ENCODE data around the gene ORC2. TPM values are rescaled to one million over a fixed set of nuclear protein-coding genes. Genes with fewer than 3 reads are reported as not detected.

Gene ORC2
- total and polyA plus RNA-seq, 10 of the 15 experiments (the other 5 are each of a cell fraction or from before 2014, with no cell fraction given): 6.1 to 36.9 (median 17.6) TPM

DNA sequence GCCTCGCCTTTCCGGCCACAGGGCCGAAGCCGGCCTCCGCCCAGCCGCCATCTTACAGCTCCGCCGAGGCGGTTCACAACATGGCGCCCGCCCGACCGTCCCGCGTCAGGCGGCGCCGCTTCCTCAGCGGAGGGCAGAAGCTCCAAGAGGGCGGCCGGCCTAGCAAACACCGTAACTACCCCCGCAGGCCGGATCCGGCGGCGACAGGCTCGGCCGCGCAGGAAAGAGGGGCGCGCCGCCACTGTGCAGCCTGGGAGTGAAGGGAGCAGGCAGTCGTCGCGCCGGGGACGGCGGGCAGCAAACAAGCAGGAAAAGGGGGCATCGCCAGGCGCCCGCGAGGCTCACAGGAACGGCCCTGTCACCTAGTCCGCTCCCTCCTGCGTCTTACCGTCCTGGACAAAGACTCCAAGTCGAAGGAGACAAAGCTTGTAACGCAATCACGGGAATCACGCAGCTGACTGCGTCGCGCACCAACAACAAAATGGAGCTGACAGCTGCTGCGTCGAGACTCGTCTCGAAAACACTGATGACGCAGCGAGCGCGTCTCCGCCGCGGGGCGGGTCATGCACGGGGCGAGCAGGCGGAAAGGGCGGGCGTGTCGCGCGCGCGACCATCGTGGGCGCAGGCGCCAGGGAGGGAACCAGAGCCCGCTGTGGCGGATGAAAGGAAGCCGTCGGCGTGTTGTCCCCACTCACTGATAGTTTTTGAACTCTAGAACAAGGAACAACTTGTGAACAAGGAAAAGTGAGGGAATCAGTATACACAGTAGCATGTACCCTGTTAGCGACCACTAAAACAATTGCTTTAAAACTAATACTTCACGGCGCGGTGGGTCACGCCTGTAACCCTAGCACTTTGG lies 99.1 kb downstream of the ORC2 start, which contains the start of gene CLK1 (continued):
- TF ChIP-seq, protein P1, sequence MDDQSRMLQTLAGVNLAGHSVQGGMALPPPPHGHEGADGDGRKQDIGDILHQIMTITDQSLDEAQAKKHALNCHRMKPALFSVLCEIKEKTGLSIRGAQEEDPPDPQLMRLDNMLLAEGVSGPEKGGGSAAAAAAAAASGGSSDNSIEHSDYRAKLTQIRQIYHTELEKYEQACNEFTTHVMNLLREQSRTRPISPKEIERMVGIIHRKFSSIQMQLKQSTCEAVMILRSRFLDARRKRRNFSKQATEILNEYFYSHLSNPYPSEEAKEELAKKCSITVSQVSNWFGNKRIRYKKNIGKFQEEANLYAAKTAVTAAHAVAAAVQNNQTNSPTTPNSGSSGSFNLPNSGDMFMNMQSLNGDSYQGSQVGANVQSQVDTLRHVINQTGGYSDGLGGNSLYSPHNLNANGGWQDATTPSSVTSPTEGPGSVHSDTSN (IDR thresholded peaks at IDR 0.05; ENCODE audit: insufficient replicate concordance, low read depth, low read length): peak; percentile 50
- TF ChIP-seq, protein P2, sequence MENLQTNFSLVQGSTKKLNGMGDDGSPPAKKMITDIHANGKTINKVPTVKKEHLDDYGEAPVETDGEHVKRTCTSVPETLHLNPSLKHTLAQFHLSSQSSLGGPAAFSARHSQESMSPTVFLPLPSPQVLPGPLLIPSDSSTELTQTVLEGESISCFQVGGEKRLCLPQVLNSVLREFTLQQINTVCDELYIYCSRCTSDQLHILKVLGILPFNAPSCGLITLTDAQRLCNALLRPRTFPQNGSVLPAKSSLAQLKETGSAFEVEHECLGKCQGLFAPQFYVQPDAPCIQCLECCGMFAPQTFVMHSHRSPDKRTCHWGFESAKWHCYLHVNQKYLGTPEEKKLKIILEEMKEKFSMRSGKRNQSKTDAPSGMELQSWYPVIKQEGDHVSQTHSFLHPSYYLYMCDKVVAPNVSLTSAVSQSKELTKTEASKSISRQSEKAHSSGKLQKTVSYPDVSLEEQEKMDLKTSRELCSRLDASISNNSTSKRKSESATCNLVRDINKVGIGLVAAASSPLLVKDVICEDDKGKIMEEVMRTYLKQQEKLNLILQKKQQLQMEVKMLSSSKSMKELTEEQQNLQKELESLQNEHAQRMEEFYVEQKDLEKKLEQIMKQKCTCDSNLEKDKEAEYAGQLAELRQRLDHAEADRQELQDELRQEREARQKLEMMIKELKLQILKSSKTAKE (IDR thresholded peaks at IDR 0.05; ENCODE audit: low read depth, poor library complexity, severe bottlenecking): no peak
- TF ChIP-seq TAF1 (IDR thresholded peaks at IDR 0.05; ENCODE audit: borderline replicate concordance, low read depth, low read length) (peak; percentile 94), CEBPB (IDR thresholded peaks at IDR 0.05; ENCODE audit: borderline replicate concordance in 1 of 2, low read depth in 2 of 2, low read length in 2 of 2) (no peak; a peak in 1 of 4 replicates), ESRRA (IDR thresholded peaks at IDR 0.05; ENCODE audit: low read length) (0 out of 2 replicates have a peak, but pooled peaks have one; percentile 72), YBX1 (IDR thresholded peaks at IDR 0.05) (no peak), MXI1 (IDR thresholded peaks at IDR 0.05; ENCODE audit: low read depth, low read length) (0 out of 2 replicates have a peak, but pooled peaks have one; percentile 26), POLR2AphosphoS5 (IDR thresholded peaks at IDR 0.05; ENCODE audit: low read length) (peak; percentile 99), ZNF217 (IDR thresholded peaks at IDR 0.05) (no peak), CHD2 (IDR thresholded peaks at IDR 0.05; ENCODE audit: borderline replicate concordance, low read depth, low read length) (no peak), HCFC1 (IDR thresholded peaks at IDR 0.05; ENCODE audit: low read length) (peak; percentile 38), NR2F1 (conservative IDR thresholded peaks at IDR 0.05) (0 out of 2 replicates have a peak, but pooled peaks have one; percentile 41), STAT1 (conservative IDR thresholded peaks at IDR 0.05) (0 out of 2 replicates have a peak, but pooled peaks have one; percentile 63), SMC3 (IDR thresholded peaks at IDR 0.05; ENCODE audit: borderline replicate concordance, low read length) (no peak), SUPT20H (IDR thresholded peaks at IDR 0.05; ENCODE audit: borderline replicate concordance, control insufficient read depth, low read depth, low read length) (no peak), ZNF24 (IDR thresholded peaks at IDR 0.05) (no peak)
- TF ChIP-seq, protein P3, sequence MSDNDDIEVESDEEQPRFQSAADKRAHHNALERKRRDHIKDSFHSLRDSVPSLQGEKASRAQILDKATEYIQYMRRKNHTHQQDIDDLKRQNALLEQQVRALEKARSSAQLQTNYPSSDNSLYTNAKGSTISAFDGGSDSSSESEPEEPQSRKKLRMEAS (IDR thresholded peaks at IDR 0.05; ENCODE audit: low read depth, low read length): peak; percentile 63
- TF ChIP-seq, protein P4, sequence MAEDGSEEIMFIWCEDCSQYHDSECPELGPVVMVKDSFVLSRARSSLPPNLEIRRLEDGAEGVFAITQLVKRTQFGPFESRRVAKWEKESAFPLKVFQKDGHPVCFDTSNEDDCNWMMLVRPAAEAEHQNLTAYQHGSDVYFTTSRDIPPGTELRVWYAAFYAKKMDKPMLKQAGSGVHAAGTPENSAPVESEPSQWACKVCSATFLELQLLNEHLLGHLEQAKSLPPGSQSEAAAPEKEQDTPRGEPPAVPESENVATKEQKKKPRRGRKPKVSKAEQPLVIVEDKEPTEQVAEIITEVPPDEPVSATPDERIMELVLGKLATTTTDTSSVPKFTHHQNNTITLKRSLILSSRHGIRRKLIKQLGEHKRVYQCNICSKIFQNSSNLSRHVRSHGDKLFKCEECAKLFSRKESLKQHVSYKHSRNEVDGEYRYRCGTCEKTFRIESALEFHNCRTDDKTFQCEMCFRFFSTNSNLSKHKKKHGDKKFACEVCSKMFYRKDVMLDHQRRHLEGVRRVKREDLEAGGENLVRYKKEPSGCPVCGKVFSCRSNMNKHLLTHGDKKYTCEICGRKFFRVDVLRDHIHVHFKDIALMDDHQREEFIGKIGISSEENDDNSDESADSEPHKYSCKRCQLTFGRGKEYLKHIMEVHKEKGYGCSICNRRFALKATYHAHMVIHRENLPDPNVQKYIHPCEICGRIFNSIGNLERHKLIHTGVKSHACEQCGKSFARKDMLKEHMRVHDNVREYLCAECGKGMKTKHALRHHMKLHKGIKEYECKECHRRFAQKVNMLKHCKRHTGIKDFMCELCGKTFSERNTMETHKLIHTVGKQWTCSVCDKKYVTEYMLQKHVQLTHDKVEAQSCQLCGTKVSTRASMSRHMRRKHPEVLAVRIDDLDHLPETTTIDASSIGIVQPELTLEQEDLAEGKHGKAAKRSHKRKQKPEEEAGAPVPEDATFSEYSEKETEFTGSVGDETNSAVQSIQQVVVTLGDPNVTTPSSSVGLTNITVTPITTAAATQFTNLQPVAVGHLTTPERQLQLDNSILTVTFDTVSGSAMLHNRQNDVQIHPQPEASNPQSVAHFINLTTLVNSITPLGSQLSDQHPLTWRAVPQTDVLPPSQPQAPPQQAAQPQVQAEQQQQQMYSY (CRISPR knock-in tag; IDR thresholded peaks at IDR 0.05): no peak
- TF ChIP-seq, protein P5, sequence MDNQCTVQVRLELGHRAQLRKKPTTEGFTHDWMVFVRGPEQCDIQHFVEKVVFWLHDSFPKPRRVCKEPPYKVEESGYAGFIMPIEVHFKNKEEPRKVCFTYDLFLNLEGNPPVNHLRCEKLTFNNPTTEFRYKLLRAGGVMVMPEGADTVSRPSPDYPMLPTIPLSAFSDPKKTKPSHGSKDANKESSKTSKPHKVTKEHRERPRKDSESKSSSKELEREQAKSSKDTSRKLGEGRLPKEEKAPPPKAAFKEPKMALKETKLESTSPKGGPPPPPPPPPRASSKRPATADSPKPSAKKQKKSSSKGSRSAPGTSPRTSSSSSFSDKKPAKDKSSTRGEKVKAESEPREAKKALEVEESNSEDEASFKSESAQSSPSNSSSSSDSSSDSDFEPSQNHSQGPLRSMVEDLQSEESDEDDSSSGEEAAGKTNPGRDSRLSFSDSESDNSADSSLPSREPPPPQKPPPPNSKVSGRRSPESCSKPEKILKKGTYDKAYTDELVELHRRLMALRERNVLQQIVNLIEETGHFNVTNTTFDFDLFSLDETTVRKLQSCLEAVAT (IDR thresholded peaks at IDR 0.05): peak; percentile 86

Data from GM12878 (cell line).